NT2/D1 (cell line): ENCODE data around the gene C17orf100.

Experiments
- DNase-seq: peaks from one replicate; pipeline ENCODE4 v3.0.0-alpha.2; 2011; ENCODE audit warnings: low read depth, low spot score
- H3K27me3 ChIP-seq: 2 replicates; pipeline ENCODE4 v1.6.0; 2011; ENCODE audit warnings: mild to moderate bottlenecking; ENCODE audit not compliant: insufficient read length, insufficient read depth
- H3K36me3 ChIP-seq: 2 replicates; pipeline ENCODE4 v1.6.1; 2011; ENCODE audit warnings: mild to moderate bottlenecking, low read length, mixed read lengths; ENCODE audit not compliant: insufficient read depth, insufficient read length
- H3K4me1 ChIP-seq: 2 replicates; pipeline ENCODE4 v1.5.1; 2011; ENCODE audit not compliant: insufficient read depth, insufficient read length
- H3K4me3 ChIP-seq: 2 replicates; pipeline ENCODE4 v1.5.1; 2011; ENCODE audit warnings: low read depth; ENCODE audit not compliant: insufficient read length
- H3K9ac ChIP-seq: 2 replicates; pipeline ENCODE4 v1.6.0; 2011; ENCODE audit warnings: low read depth; ENCODE audit not compliant: insufficient read length
- H3K9me3 ChIP-seq: 2 replicates; pipeline ENCODE4 v1.5.1; 2011; ENCODE audit warnings: mild to moderate bottlenecking, low read length; ENCODE audit not compliant: insufficient read depth
- SUZ12 ChIP-seq: IDR thresholded peaks from 2 replicates; pipeline ENCODE4 v1.6.1; 2011; ENCODE audit not compliant: insufficient read length, insufficient read depth; ENCODE audit errors: extremely low read depth
- YY1 ChIP-seq: IDR thresholded peaks from 2 replicates; pipeline ENCODE4 v1.6.1; 2011; ENCODE audit not compliant: insufficient read length, insufficient read depth
- ZNF274 ChIP-seq: IDR thresholded peaks from 2 replicates; pipeline ENCODE4 v1.6.1; 2011; ENCODE audit warnings: mild to moderate bottlenecking, low read depth, low read length

Gene C17orf100

GRCh38 chr17:6681671-6682070 lies 30.1 kb downstream of the C17orf100 start:
- no peak for TF ChIP-seq YY1
- TF ChIP-seq ZNF274 = no peak
- no peak for TF ChIP-seq SUZ12
- no peaks in the 10 kb centered on the region for H3K9me3 ChIP-seq
- no peak for DNase-seq
- H3K9ac ChIP-seq = no peak overlapping the region
- H3K27me3 ChIP-seq = no peaks in the 10 kb centered on the region
- no peak overlapping the region for H3K4me3 ChIP-seq
- H3K36me3 ChIP-seq = no peaks in the 10 kb centered on the region
- H3K4me1 ChIP-seq = peaks cover 4% of the 10 kb centered on the region

- Histone ChIP-seq H3K9me3 (no peaks in the 10 kb centered on the region), H3K27me3 (no peaks in the 10 kb centered on the region), H3K4me1 (no peaks in the 10 kb centered on the region), H3K4me3 (no peak overlapping the region), H3K36me3 (no peaks in the 10 kb centered on the region), H3K9ac (no peak overlapping the region)
- TF ChIP-seq YY1 (no peak), ZNF274 (no peak), SUZ12 (no peak)
- DNase-seq = no peak
Observed at GRCh38 chr17:6682339-6682738, 30.8 kb downstream of the C17orf100 start.

GRCh38 chr17:6683081-6683684 lies 31.6 kb downstream of the C17orf100 start:
- DNase-seq = no peak
- Histone ChIP-seq H3K4me3 (no peak overlapping the region), H3K36me3 (no peaks in the 10 kb centered on the region), H3K27me3 (no peaks in the 10 kb centered on the region), H3K4me1 (no peaks in the 10 kb centered on the region), H3K9me3 (no peaks in the 10 kb centered on the region), H3K9ac (no peak overlapping the region)
- no peak for TF ChIP-seq YY1
- no peak for TF ChIP-seq ZNF274
- no peak for TF ChIP-seq SUZ12

GRCh38 chr17:6683730-6684459 lies 32.3 kb downstream of the C17orf100 start:
- no peaks in the 10 kb centered on the region for H3K9me3 ChIP-seq
- no peaks in the 10 kb centered on the region for H3K36me3 ChIP-seq
- TF ChIP-seq YY1 = no peak
- TF ChIP-seq ZNF274 = no peak
- no peak for TF ChIP-seq SUZ12
- H3K4me3 ChIP-seq = no peak overlapping the region
- H3K27me3 ChIP-seq = no peaks in the 10 kb centered on the region
- no peaks in the 10 kb centered on the region for H3K4me1 ChIP-seq
- DNase-seq = no peak
- H3K9ac ChIP-seq = no peak overlapping the region

- no peaks in the 10 kb centered on the region for H3K4me1 ChIP-seq
- DNase-seq = no peak
- no peaks in the 10 kb centered on the region for H3K9me3 ChIP-seq
- H3K27me3 ChIP-seq = no peaks in the 10 kb centered on the region
- no peak overlapping the region for H3K9ac ChIP-seq
- TF ChIP-seq SUZ12 (no peak), YY1 (no peak), ZNF274 (no peak)
- no peaks in the 10 kb centered on the region for H3K36me3 ChIP-seq
- H3K4me3 ChIP-seq = no peak overlapping the region
Observed at GRCh38 chr17:6684460-6684783, 32.9 kb downstream of the C17orf100 start.

GRCh38 chr17:6684881-6685767 lies 33.6 kb downstream of the C17orf100 start:
- H3K27me3 ChIP-seq = no peaks in the 10 kb centered on the region
- no peaks in the 10 kb centered on the region for H3K4me1 ChIP-seq
- no peaks in the 10 kb centered on the region for H3K9me3 ChIP-seq
- no peak overlapping the region for H3K9ac ChIP-seq
- TF ChIP-seq ZNF274 (no peak), YY1 (no peak), SUZ12 (no peak)
- DNase-seq = no peak
- no peak overlapping the region for H3K4me3 ChIP-seq
- H3K36me3 ChIP-seq = no peaks in the 10 kb centered on the region

- Histone ChIP-seq H3K4me3 (no peak overlapping the region), H3K4me1 (no peaks in the 10 kb centered on the region), H3K36me3 (no peaks in the 10 kb centered on the region), H3K9ac (no peak overlapping the region), H3K9me3 (no peaks in the 10 kb centered on the region), H3K27me3 (no peaks in the 10 kb centered on the region)
- TF ChIP-seq ZNF274 (no peak), SUZ12 (no peak), YY1 (no peak)
- no peak for DNase-seq
Observed at GRCh38 chr17:6686026-6686425, 34.5 kb downstream of the C17orf100 start.
